ENCODE measurements around the gene RAB3A. TPM values are rescaled to one million over a fixed set of nuclear protein-coding genes. Genes with fewer than 3 reads are reported as not detected.
A peak's percentile ranks its signal among the peaks of the same experiment; 100 is the strongest.
"Not testable (repeated sequence)": the region's sequence is repeated elsewhere in the genome, so short reads cannot be mapped to it uniquely, and the experiment has no call there.

Gene RAB3A
- total RNA-seq, 1 donor from 2014 or later, result 9.6 TPM

- intact Hi-C loops (cut with micrococcal nuclease), result loop anchor here (1.0 kb wide), 1 partner anchor 8 kb away; the partner anchor contains the start of gene PIK3R2
- peaks cover 6% of the 10 kb centered on the region for H3K4me1 Mint-ChIP-seq
Measured at GRCh38 chr19:18160971-18161635, 42.7 kb downstream of the RAB3A start.

GRCh38 chr19:18160493-18160970 is 43.3 kb downstream of the RAB3A start:
- H3K9me3 Mint-ChIP-seq, result no peaks in the 10 kb centered on the region
- H3K4me3 Mint-ChIP-seq, result peak overlapping the region; percentile 68
- intact Hi-C loops (cut with micrococcal nuclease), result no loop called here

More at GRCh38 chr19:18160971-18161635, 42.7 kb downstream of the RAB3A start:
- H3K9me3 Mint-ChIP-seq, result no peaks in the 10 kb centered on the region
- DNase-seq, result peak; percentile 96
- H3K36me3 Mint-ChIP-seq (ENCODE audit: low read depth), result peaks cover 17% of the 10 kb centered on the region
- H3K27me3 Mint-ChIP-seq, result no peaks in the 10 kb centered on the region
- peak overlapping the region; percentile 68 for H3K4me3 Mint-ChIP-seq
- H3K27ac Mint-ChIP-seq, result peak overlapping the region; percentile 65

GRCh38 chr19:18159810-18160209 is 44.0 kb downstream of the RAB3A start:
- H3K27me3 Mint-ChIP-seq, result no peaks in the 10 kb centered on the region
- no peak for DNase-seq
- peaks cover 6% of the 10 kb centered on the region for H3K4me1 Mint-ChIP-seq
- intact Hi-C loops (cut with micrococcal nuclease), result no loop called here
- H3K36me3 Mint-ChIP-seq (ENCODE audit: low read depth), result peaks cover 11% of the 10 kb centered on the region
- no peak overlapping the region for H3K27ac Mint-ChIP-seq
- no peaks in the 10 kb centered on the region for H3K9me3 Mint-ChIP-seq
- no peak overlapping the region for H3K4me3 Mint-ChIP-seq

More at GRCh38 chr19:18160493-18160970, 43.3 kb downstream of the RAB3A start:
- Mint-ChIP-seq H3K27ac (peak overlapping the region; percentile 57), H3K27me3 (no peaks in the 10 kb centered on the region), H3K4me1 (peaks cover 6% of the 10 kb centered on the region), H3K36me3 (ENCODE audit: low read depth) (peaks cover 11% of the 10 kb centered on the region)
- DNase-seq, result no peak

GRCh38 chr19:18159059-18159616 is 44.7 kb downstream of the RAB3A start:
- H3K9me3 Mint-ChIP-seq; H3K4me3 Mint-ChIP-seq; intact Hi-C loops (cut with micrococcal nuclease); DNase-seq; H3K27ac Mint-ChIP-seq; H3K27me3 Mint-ChIP-seq: not testable (repeated sequence)
- Mint-ChIP-seq H3K36me3 (ENCODE audit: low read depth) (peaks cover 12% of the 10 kb centered on the region), H3K4me1 (peaks cover 11% of the 10 kb centered on the region)

GRCh38 chr19:18158467-18158866 is 45.4 kb downstream of the RAB3A start:
- no peak overlapping the region for H3K27ac Mint-ChIP-seq
- intact Hi-C loops (cut with micrococcal nuclease), result no loop called here
- DNase-seq, result no peak
- peaks cover 15% of the 10 kb centered on the region for H3K4me1 Mint-ChIP-seq
- no peaks in the 10 kb centered on the region for H3K9me3 Mint-ChIP-seq
- no peaks in the 10 kb centered on the region for H3K27me3 Mint-ChIP-seq
- no peak overlapping the region for H3K4me3 Mint-ChIP-seq
- peaks cover 12% of the 10 kb centered on the region for H3K36me3 Mint-ChIP-seq (ENCODE audit: low read depth)

- no peak overlapping the region for H3K27ac Mint-ChIP-seq
- H3K27me3 Mint-ChIP-seq, result no peaks in the 10 kb centered on the region
- intact Hi-C loops (cut with micrococcal nuclease), result no loop called here
- H3K4me3 Mint-ChIP-seq, result no peak overlapping the region
- DNase-seq, result no peak
- peaks cover 9% of the 10 kb centered on the region for H3K36me3 Mint-ChIP-seq (ENCODE audit: low read depth)
- H3K9me3 Mint-ChIP-seq, result no peaks in the 10 kb centered on the region
- H3K4me1 Mint-ChIP-seq, result peaks cover 16% of the 10 kb centered on the region
Measured at GRCh38 chr19:18157465-18158063, 46.3 kb downstream of the RAB3A start.

- Mint-ChIP-seq H3K36me3 (ENCODE audit: low read depth) (peaks cover 11% of the 10 kb centered on the region), H3K9me3 (no peaks in the 10 kb centered on the region)
Measured at GRCh38 chr19:18156841-18157464, 46.9 kb downstream of the RAB3A start.

GRCh38 chr19:18156268-18156667 is 47.6 kb downstream of the RAB3A start:
- Mint-ChIP-seq H3K27ac (no peak overlapping the region), H3K4me3 (no peak overlapping the region), H3K27me3 (no peaks in the 10 kb centered on the region), H3K9me3 (no peaks in the 10 kb centered on the region), H3K36me3 (ENCODE audit: low read depth) (peaks cover 11% of the 10 kb centered on the region), H3K4me1 (peaks cover 26% of the 10 kb centered on the region)
- intact Hi-C loops (cut with micrococcal nuclease), result no loop called here
- no peak for DNase-seq

More at GRCh38 chr19:18156841-18157464, 46.9 kb downstream of the RAB3A start:
- Mint-ChIP-seq H3K4me1 (peaks cover 20% of the 10 kb centered on the region), H3K4me3 (no peak overlapping the region), H3K27ac (no peak overlapping the region), H3K27me3 (no peaks in the 10 kb centered on the region)
- no peak for DNase-seq
- intact Hi-C loops (cut with micrococcal nuclease), result no loop called here

- peak overlapping the region; percentile 65 for H3K27ac Mint-ChIP-seq
- DNase-seq, result no peak
- no peaks in the 10 kb centered on the region for H3K9me3 Mint-ChIP-seq
- H3K4me1 Mint-ChIP-seq, result peaks cover 25% of the 10 kb centered on the region
- H3K36me3 Mint-ChIP-seq (ENCODE audit: low read depth), result peaks cover 11% of the 10 kb centered on the region
- H3K27me3 Mint-ChIP-seq, result no peaks in the 10 kb centered on the region
- peak overlapping the region; percentile 19 for H3K4me3 Mint-ChIP-seq
- intact Hi-C loops (cut with micrococcal nuclease), result no loop called here
Measured at GRCh38 chr19:18155095-18156087, 48.5 kb downstream of the RAB3A start.

GRCh38 chr19:18153556-18154134 is 50.2 kb downstream of the RAB3A start:
- Mint-ChIP-seq H3K36me3 (ENCODE audit: low read depth) (peaks cover 13% of the 10 kb centered on the region), H3K4me1 (peaks cover 24% of the 10 kb centered on the region), H3K27me3 (no peaks in the 10 kb centered on the region), H3K27ac (peak overlapping the region; percentile 91), H3K4me3 (peak overlapping the region; percentile 88), H3K9me3 (no peaks in the 10 kb centered on the region)
- DNase-seq, result peak; percentile 80
- intact Hi-C loops (cut with micrococcal nuclease), result loop anchor here (1.0 to 2.0 kb wide), 4 partner anchors 8 to 205 kb away; partner anchors contain the start of gene MPV17L2

GRCh38 chr19:18152817-18153555 is 50.9 kb downstream of the RAB3A start, which contains the start of gene PIK3R2:
TSS of gene PIK3R2 (plus strand) at chr19:18153163. CDS start at chr19:18155880, 2,717 bp downstream.
- Mint-ChIP-seq H3K36me3 (ENCODE audit: low read depth) (peaks cover 15% of the 10 kb centered on the region), H3K4me1 (peaks cover 24% of the 10 kb centered on the region), H3K27me3 (no peaks in the 10 kb centered on the region), H3K27ac (peak within 1 kb of the TSS; percentile 96), H3K4me3 (peak within 1 kb of the TSS; percentile 88), H3K9me3 (no peaks in the 10 kb centered on the region)
- intact Hi-C loops (cut with micrococcal nuclease), result loop anchor here (1.0 to 2.0 kb wide), 5 partner anchors 8 to 204 kb away; partner anchors contain the start of gene MPV17L2
- peak; percentile 100 for DNase-seq

- H3K9me3 Mint-ChIP-seq, result no peaks in the 10 kb centered on the region
Measured at GRCh38 chr19:18152442-18152816, 51.4 kb downstream of the RAB3A start.

More at GRCh38 chr19:18152442-18152816, 51.4 kb downstream of the RAB3A start:
- peaks cover 18% of the 10 kb centered on the region for H3K36me3 Mint-ChIP-seq (ENCODE audit: low read depth)
- intact Hi-C loops (cut with micrococcal nuclease), result loop anchor here (1.0 to 2.0 kb wide), 4 partner anchors 33 to 204 kb away; partner anchors contain the start of gene MPV17L2
- peak; percentile 99 for DNase-seq
- no peaks in the 10 kb centered on the region for H3K27me3 Mint-ChIP-seq
- peaks cover 24% of the 10 kb centered on the region for H3K4me1 Mint-ChIP-seq
- H3K27ac Mint-ChIP-seq, result peak overlapping the region; percentile 96
- peak overlapping the region; percentile 86 for H3K4me3 Mint-ChIP-seq

Data from activated CD4-positive, alpha-beta T cell treated with anti-CD3 and anti-CD28 coated beads, Interleukin-2, amount 10 ng/mL, durations not matched to agents 24 days and 14 days (primary cell).